ENCODE results near the gene GRIN3B.

- TF ChIP-seq EZH2 (IDR thresholded peaks at IDR 0.05) (no peak), POLR2AphosphoS5 (IDR thresholded peaks at IDR 0.05; ENCODE audit: borderline replicate concordance, low read depth, low read length) (no peak), FOXP2 (optimal IDR thresholded peaks at IDR 0.05; ENCODE audit: control extremely low read depth, extremely low read length, insufficient read depth) (no peak)
Measured at GRCh38 chr19:972281-972680, 27.9 kb upstream of the GRIN3B start.

All from SK-N-MC (cell line).